Activated CD8-positive, alpha-beta T cell treated with anti-CD3 and anti-CD28 coated beads, Interleukin-2, amount 10 ng/mL, durations not matched to agents 7 days and 5 days (primary cell): ENCODE results near the gene STK38L. TPM values are rescaled to one million over a fixed set of nuclear protein-coding genes. Genes with fewer than 3 reads are reported as not detected.

Experiments
- ATAC-seq: fragments of 150-1000 bp; cut with Tn5 transposase; one replicate; pipeline ENCODE4 v1.10.0; 2021; ENCODE audit warnings: moderate library complexity
- CTCF ChIA-PET: fragments of 350-600 bp; sonication (Branson Sonifier 250); formaldehyde crosslinking; loops from one replicate; lab custom pipeline; 2021; ENCODE audit warnings: antibody characterized with exemption; lab: Charles Lee
- POLR2A ChIA-PET: fragments of 350-600 bp; sonication (Branson Sonifier 250); formaldehyde crosslinking; loops from one replicate; lab custom pipeline; 2021; ENCODE audit warnings: antibody characterized with exemption; lab: Charles Lee
- DNase-seq: peaks from one replicate; pipeline ENCODE4 v3.0.0-alpha.2; 2020
- H3K27ac Mint-ChIP-seq: one replicate; pipeline ENCODE4 v1.8.0; 2021; ENCODE audit warnings: mild to moderate bottlenecking, mixed read lengths
- H3K27me3 Mint-ChIP-seq: one replicate; pipeline ENCODE4 v1.8.0; 2021; ENCODE audit warnings: low read depth, mixed read lengths
- H3K36me3 Mint-ChIP-seq: one replicate; pipeline ENCODE4 v1.8.0; 2021; ENCODE audit warnings: low read depth, mixed read lengths
- H3K4me1 Mint-ChIP-seq: one replicate; pipeline ENCODE4 v1.8.0; 2021; ENCODE audit warnings: low read depth, mixed read lengths
- H3K4me3 Mint-ChIP-seq: one replicate; pipeline ENCODE4 v1.8.0; 2021; ENCODE audit warnings: mild to moderate bottlenecking, mixed read lengths
- H3K9me3 Mint-ChIP-seq: one replicate; pipeline ENCODE4 v1.8.0; 2022; ENCODE audit warnings: mixed read lengths; ENCODE audit not compliant: insufficient read depth
- total RNA-seq, 2 experiments: library from RNA; stranded (reverse); gene quantifications; one replicate each; pipeline ENCODE4 v1.2.3, GENCODE V29; 2021

STK38L gene
- total RNA-seq, 2 experiments from 2014 or later, result 18.1 to 19.3 TPM

DNA sequence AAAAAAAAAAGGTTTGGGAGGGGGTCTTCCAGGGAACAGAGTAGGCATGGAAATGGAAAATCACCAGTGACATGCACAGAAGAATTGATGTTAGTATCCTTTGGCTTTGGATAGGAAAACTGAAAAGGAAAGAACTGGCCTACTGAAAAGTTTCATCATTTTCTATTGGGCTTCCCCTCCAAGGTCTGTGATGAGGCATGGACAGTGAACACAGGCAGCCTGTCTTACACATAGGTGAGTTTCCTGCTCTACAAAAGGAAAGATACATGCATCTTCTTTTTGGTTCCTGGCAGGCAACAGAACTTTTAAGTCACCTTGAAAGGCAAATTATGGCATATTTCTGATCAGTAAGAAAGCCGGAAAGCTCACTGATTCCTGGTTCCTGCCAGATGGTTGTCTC, 94.4 kb downstream of the STK38L start:
- Mint-ChIP-seq H3K27ac (no peak overlapping the region), H3K9me3 (no peaks in the 10 kb centered on the region), H3K27me3 (peaks cover 13% of the 10 kb centered on the region), H3K36me3 (peaks cover 7% of the 10 kb centered on the region), H3K4me3 (no peak overlapping the region), H3K4me1 (peaks cover 14% of the 10 kb centered on the region)
- no peak for ATAC-seq
- ChIA-PET POLR2A (no interaction called here), CTCF (interaction anchor here (1.1 to 1.5 kb wide), 2 partner anchors 10 to 46 kb away, joined by 3 to 6 read pairs; no protein-coding TSS in a partner anchor)
- DNase-seq, result no peak

- DNase-seq (no peak), ATAC-seq (no peak)
- ChIA-PET CTCF (no interaction called here), POLR2A (no interaction called here)
- Mint-ChIP-seq H3K4me1 (peaks cover 2% of the 10 kb centered on the region), H3K27me3 (peaks cover 3% of the 10 kb centered on the region), H3K4me3 (no peak overlapping the region), H3K27ac (no peak overlapping the region), H3K9me3 (no peaks in the 10 kb centered on the region), H3K36me3 (peaks cover 6% of the 10 kb centered on the region)
Measured at GRCh38 chr12:27340971-27341370, 96.9 kb downstream of the STK38L start.

DNA sequence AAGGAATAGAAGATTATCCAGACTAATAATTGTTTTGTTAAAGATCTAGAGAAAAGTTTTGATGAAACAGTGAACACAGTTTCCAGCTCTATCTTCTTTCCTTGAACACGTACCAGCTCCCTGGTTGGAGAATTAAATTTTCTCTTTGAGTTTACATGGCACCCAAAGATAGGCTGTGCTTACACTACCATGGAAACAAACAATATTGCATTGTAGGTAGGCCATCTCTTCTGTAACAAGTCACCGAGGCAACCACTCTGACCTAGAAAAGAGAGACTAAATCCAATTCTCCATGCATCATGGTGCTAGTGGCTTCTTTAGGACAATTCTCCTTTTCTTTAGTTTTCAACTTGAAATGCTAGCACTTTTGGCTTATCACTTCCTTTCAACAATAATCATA, 98.5 kb downstream of the STK38L start:
- ATAC-seq (no peak), DNase-seq (no peak)
- Mint-ChIP-seq H3K4me1 (peaks cover 2% of the 10 kb centered on the region), H3K36me3 (peaks cover 6% of the 10 kb centered on the region), H3K9me3 (no peaks in the 10 kb centered on the region), H3K27ac (no peak overlapping the region), H3K27me3 (peaks cover 1% of the 10 kb centered on the region), H3K4me3 (no peak overlapping the region)
- ChIA-PET POLR2A (no interaction called here), CTCF (no interaction called here)

DNA sequence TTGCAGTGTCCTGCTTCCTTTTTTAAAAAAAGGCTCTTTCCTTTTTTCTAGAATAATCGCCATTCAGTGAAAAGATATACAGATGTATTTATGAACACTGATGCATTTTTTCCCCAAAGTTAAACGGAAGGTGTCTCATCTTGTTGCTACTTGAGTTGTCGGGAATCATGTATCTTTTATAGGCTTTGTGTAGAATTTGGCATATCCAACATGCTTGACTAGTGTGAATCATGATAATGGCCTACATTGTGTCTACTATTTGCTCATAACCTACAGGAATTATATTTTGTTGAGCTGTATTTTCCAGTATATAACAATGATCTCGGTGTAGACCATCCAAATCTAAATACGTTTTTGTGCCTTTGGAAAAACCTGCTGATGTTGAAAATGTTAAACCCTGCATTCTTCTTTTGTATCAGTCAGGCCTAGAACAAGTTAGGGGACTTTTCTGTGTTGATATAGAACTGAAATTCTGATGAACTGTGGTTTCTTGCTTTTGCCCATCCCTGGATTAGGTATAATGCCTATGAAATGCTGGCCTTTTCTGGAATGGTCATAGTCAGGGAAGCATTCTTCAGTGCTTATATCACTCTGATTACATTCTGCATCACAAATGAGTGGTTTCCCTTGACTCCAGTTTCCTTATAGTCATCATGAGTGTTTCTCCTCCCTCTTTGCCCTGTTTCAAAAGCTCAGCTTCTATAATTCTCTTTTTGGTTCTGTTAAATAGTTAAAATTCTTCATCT, 99.3 kb downstream of the STK38L start:
- peaks cover 2% of the 10 kb centered on the region for H3K4me1 Mint-ChIP-seq
- peaks cover 2% of the 10 kb centered on the region for H3K27me3 Mint-ChIP-seq
- ChIA-PET POLR2A (no interaction called here), CTCF (no interaction called here)
- H3K4me3 Mint-ChIP-seq, result no peak overlapping the region
- no peak for ATAC-seq
- DNase-seq, result no peak
- H3K36me3 Mint-ChIP-seq, result peaks cover 6% of the 10 kb centered on the region
- H3K9me3 Mint-ChIP-seq, result no peaks in the 10 kb centered on the region
- no peak overlapping the region for H3K27ac Mint-ChIP-seq

GRCh38 chr12:27344246-27344645, 100.2 kb downstream of the STK38L start:
- CTCF ChIA-PET, result no interaction called here

GRCh38 chr12:27344760-27345159, 100.7 kb downstream of the STK38L start:
- Mint-ChIP-seq H3K27me3 (peaks cover 2% of the 10 kb centered on the region), H3K36me3 (peaks cover 4% of the 10 kb centered on the region), H3K9me3 (no peaks in the 10 kb centered on the region), H3K27ac (no peak overlapping the region), H3K4me1 (no peaks in the 10 kb centered on the region), H3K4me3 (no peak overlapping the region)
- ATAC-seq (no peak), DNase-seq (no peak)
- ChIA-PET POLR2A (interaction anchor here (0.6 kb wide), 1 partner anchor 308 kb away, joined by 3 read pairs; no protein-coding TSS in a partner anchor), CTCF (interaction anchor here (0.7 to 1.1 kb wide), 2 partner anchors 40 to 359 kb away, joined by 3 read pairs; no protein-coding TSS in a partner anchor)

More at GRCh38 chr12:27344246-27344645, 100.2 kb downstream of the STK38L start:
- Mint-ChIP-seq H3K4me3 (no peak overlapping the region), H3K36me3 (peaks cover 6% of the 10 kb centered on the region), H3K4me1 (no peaks in the 10 kb centered on the region), H3K27ac (no peak overlapping the region), H3K9me3 (no peaks in the 10 kb centered on the region), H3K27me3 (peaks cover 2% of the 10 kb centered on the region)
- POLR2A ChIA-PET, result interaction anchor here (0.6 kb wide), 1 partner anchor 308 kb away, joined by 3 read pairs; no protein-coding TSS in a partner anchor
- ATAC-seq, result no peak
- no peak for DNase-seq

DNA sequence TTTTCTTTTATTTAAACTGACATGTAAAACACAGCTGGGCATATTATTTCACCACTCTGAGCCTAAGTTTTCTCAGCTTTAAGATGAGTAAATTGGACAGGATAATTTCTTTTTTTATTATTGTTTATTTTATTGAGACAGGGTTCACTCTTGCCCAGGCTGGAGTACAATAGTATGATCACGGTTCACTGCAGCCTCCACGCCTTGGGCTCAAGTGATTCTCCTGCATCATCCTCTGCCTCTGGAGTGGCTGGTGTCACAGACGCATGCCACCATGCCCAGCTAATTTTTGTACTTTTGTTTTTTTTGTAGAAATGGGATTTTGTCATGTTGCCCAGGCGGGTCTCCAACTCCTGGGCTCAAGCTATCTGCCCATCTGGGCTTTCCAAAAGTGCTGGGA, 101.3 kb downstream of the STK38L start:
- no peak overlapping the region for H3K27ac Mint-ChIP-seq
- no peaks in the 10 kb centered on the region for H3K4me1 Mint-ChIP-seq
- DNase-seq (no peak), ATAC-seq (no peak)
- ChIA-PET POLR2A (no interaction called here), CTCF (interaction anchor here (0.7 to 1.1 kb wide), 2 partner anchors 39 to 358 kb away, joined by 3 read pairs; no protein-coding TSS in a partner anchor)
- H3K27me3 Mint-ChIP-seq, result peaks cover 2% of the 10 kb centered on the region
- no peak overlapping the region for H3K4me3 Mint-ChIP-seq
- no peaks in the 10 kb centered on the region for H3K9me3 Mint-ChIP-seq
- H3K36me3 Mint-ChIP-seq, result peaks cover 2% of the 10 kb centered on the region

DNA sequence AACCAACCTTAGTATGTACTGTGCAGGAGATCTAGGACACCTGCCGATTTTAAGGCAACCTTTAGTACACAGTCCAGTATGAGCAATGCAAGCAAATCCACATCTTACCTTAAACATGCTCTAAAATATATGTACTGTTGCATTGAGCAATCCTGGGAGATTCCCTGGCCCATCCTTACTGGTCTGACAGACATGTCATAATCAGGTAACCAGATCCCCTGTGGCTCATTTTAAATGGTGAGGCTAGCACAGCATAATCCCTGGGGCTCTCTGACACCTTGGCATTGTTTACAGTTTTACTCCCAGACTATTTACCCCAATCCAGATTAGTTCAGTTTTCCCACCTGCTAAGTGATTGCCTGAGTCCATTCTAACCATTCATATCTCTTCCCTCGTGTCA, 103.7 kb downstream of the STK38L start:
- Mint-ChIP-seq H3K9me3 (no peaks in the 10 kb centered on the region), H3K36me3 (no peaks in the 10 kb centered on the region), H3K27ac (no peak overlapping the region), H3K27me3 (peaks cover 2% of the 10 kb centered on the region), H3K4me3 (no peak overlapping the region), H3K4me1 (no peaks in the 10 kb centered on the region)
- no peak for DNase-seq
- ATAC-seq, result no peak
- ChIA-PET POLR2A (no interaction called here), CTCF (interaction anchor here (1.2 kb wide), 1 partner anchor 9 kb away, joined by 3 read pairs; no protein-coding TSS in a partner anchor)

GRCh38 chr12:27351476-27351875, 107.4 kb downstream of the STK38L start:
- Mint-ChIP-seq H3K4me3 (no peak overlapping the region), H3K27ac (no peak overlapping the region), H3K27me3 (peaks cover 6% of the 10 kb centered on the region), H3K4me1 (no peaks in the 10 kb centered on the region), H3K36me3 (no peaks in the 10 kb centered on the region), H3K9me3 (no peaks in the 10 kb centered on the region)
- POLR2A ChIA-PET, result no interaction called here
- CTCF ChIA-PET, result no interaction called here
- no peak for DNase-seq
- no peak for ATAC-seq

- H3K27ac Mint-ChIP-seq, result no peak overlapping the region
- no peaks in the 10 kb centered on the region for H3K9me3 Mint-ChIP-seq
- ATAC-seq (no peak), DNase-seq (no peak)
- ChIA-PET POLR2A (no interaction called here), CTCF (no interaction called here)
- no peaks in the 10 kb centered on the region for H3K4me1 Mint-ChIP-seq
- H3K4me3 Mint-ChIP-seq, result no peak overlapping the region
- H3K36me3 Mint-ChIP-seq, result no peaks in the 10 kb centered on the region
- H3K27me3 Mint-ChIP-seq, result peaks cover 12% of the 10 kb centered on the region
Measured at GRCh38 chr12:27355486-27355885, 111.4 kb downstream of the STK38L start.

GRCh38 chr12:27355979-27356378, 111.9 kb downstream of the STK38L start:
- Mint-ChIP-seq H3K27ac (no peak overlapping the region), H3K4me1 (no peaks in the 10 kb centered on the region), H3K27me3 (peaks cover 12% of the 10 kb centered on the region), H3K4me3 (no peak overlapping the region), H3K36me3 (no peaks in the 10 kb centered on the region), H3K9me3 (no peaks in the 10 kb centered on the region)
- DNase-seq (no peak), ATAC-seq (no peak)
- CTCF ChIA-PET, result no interaction called here
- POLR2A ChIA-PET, result no interaction called here

DNA sequence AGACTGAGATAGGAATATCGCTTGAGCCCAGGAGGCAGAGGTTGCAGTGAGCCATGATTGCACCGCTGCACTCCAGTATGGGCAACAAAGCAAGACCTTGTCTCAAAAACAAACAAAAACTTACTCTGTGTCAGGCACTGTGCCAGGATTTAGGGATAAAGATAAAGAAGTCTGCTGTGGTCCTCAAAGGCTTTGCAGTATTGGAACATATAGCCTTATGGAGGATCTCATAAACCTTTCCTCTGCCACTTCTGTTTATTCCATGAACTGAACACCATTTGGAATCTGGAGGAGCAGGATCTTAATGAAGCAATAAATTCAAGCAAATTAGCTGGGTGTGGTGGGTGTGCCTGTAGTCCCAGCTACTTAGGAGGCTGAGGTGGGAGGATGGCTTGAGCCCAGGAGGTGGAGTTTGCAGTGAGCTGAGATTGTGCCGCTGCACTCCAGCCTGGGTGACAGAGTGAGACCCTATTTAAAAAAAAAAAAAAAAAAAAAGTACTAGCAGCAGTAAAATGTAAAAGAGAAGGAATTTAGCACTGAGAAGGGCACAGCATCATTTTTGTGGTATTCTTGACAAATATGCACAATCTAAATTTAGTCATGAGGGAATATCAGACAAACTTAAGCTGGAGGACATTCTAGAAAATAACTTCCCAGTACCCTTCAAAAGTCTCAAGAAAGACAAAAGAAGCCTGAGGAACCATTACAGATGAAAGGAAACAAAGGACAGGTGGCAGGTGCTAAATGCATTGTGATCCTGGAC, 115.7 kb downstream of the STK38L start:
- no peak for ATAC-seq
- H3K27me3 Mint-ChIP-seq, result peaks cover 30% of the 10 kb centered on the region
- H3K27ac Mint-ChIP-seq, result no peak overlapping the region
- no peaks in the 10 kb centered on the region for H3K9me3 Mint-ChIP-seq
- no peaks in the 10 kb centered on the region for H3K36me3 Mint-ChIP-seq
- no peak overlapping the region for H3K4me3 Mint-ChIP-seq
- DNase-seq, result no peak
- POLR2A ChIA-PET, result no interaction called here
- H3K4me1 Mint-ChIP-seq, result no peaks in the 10 kb centered on the region
- CTCF ChIA-PET, result no interaction called here
